Lower leg skin (tissue), 3 donors: Measurements from ENCODE around the gene MDM2.

Experiments used
- POLR2A ChIP-seq, 2 donors: fragments of 450-650 bp; IDR thresholded peaks; one replicate each; pipeline ENCODE4 v1.6.1; 2016 to 2017; ENCODE audit warnings: antibody characterized with exemption in 2 of 2, mild to moderate bottlenecking in 1 of 2, moderate library complexity in 1 of 2
- TF ChIP-seq, protein P1 (sequence below), 3 donors: fragments of 450-650 bp; IDR thresholded peaks; one replicate each; pipeline ENCODE4 v1.5.1; 2016; ENCODE audit warnings: antibody characterized with exemption in 3 of 3, mild to moderate bottlenecking in 3 of 3, moderate library complexity in 2 of 3

DNA sequence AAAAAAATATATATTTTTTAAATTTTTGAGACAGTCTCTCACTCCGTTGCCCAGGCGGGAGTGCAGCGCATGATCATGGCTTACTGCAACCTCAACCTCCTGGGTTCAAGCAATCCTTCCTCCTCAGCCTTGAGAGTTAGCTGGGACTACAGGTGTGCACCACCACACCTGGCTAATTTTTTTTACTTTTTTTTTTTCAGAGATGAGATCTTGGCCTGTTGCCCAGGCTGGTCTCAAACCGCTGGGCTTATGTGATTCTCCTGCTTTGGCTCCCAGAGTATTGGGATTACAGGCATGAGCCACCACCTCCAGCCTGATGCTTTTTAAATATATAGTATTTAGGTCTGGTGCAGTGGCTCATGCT is 24.5 kb downstream of the MDM2 start:
- TF ChIP-seq, protein P1, sequence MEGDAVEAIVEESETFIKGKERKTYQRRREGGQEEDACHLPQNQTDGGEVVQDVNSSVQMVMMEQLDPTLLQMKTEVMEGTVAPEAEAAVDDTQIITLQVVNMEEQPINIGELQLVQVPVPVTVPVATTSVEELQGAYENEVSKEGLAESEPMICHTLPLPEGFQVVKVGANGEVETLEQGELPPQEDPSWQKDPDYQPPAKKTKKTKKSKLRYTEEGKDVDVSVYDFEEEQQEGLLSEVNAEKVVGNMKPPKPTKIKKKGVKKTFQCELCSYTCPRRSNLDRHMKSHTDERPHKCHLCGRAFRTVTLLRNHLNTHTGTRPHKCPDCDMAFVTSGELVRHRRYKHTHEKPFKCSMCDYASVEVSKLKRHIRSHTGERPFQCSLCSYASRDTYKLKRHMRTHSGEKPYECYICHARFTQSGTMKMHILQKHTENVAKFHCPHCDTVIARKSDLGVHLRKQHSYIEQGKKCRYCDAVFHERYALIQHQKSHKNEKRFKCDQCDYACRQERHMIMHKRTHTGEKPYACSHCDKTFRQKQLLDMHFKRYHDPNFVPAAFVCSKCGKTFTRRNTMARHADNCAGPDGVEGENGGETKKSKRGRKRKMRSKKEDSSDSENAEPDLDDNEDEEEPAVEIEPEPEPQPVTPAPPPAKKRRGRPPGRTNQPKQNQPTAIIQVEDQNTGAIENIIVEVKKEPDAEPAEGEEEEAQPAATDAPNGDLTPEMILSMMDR (IDR thresholded peaks at IDR 0.05): no peak
- TF ChIP-seq POLR2A (IDR thresholded peaks at IDR 0.05): no peak
